Posterior cingulate gyrus (tissue), 11 donors: ENCODE data around the gene KLF11.

Experiments used
- DNase-seq, 10 donors: peaks; one replicate each; pipeline versions ENCODE4 v3.0.0 to v3.0.0-alpha.2; 2020 to 2021; ENCODE audit warnings: mixed read lengths in 3 of 10
- intact Hi-C: fragments of 100-400 bp; cut with DNase I; formaldehyde crosslinking; loops from one replicate; pipeline ENCODE4 v1.15.1; 2023

The KLF11 gene

DNA sequence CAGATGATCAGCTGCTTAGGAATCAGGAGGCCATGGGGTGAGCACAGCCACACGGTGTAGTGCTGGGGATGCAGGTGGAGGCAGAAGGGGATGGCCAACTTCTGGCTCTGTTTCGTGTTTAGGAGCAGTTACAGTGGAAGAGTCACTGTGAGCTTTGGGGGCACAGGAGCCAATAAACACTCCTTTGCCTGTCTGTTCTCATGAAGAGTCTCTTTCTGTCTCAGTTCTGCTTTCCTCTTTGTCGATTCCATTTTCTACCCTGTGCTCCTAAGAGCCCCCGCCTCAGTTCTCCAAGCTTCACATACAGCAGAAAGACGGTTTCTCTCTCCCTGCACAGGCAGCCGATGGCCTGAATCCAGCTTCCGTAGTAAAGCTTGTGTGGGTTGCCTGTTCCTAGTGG, 58.1 kb downstream of the KLF11 start:
- intact Hi-C loops: no loop called here
- DNase-seq: no peak

DNA sequence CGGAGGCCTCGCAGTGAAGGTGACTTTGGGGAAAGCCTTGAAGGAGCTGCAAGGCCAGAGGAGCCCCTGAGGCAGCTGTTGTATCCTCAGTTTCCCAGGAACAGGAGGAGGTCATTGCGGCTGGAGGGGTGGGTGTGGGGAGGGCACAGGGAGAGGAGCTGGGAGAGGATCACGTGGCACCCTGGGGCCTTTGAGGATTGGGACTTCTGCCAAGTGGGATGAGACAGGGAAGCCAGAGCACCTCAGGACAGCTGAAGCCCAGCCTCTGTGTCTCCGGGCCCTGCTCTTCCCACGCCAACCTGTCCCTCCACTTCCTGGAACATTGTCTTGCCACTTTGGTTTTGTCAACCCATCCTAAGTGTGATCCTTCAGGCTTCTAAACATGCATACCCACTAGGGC, 59.8 kb downstream of the KLF11 start:
- intact Hi-C loops: no loop called here
- no peak for DNase-seq
